ENCODE measurements around the gene C6.

The C6 gene

DNA sequence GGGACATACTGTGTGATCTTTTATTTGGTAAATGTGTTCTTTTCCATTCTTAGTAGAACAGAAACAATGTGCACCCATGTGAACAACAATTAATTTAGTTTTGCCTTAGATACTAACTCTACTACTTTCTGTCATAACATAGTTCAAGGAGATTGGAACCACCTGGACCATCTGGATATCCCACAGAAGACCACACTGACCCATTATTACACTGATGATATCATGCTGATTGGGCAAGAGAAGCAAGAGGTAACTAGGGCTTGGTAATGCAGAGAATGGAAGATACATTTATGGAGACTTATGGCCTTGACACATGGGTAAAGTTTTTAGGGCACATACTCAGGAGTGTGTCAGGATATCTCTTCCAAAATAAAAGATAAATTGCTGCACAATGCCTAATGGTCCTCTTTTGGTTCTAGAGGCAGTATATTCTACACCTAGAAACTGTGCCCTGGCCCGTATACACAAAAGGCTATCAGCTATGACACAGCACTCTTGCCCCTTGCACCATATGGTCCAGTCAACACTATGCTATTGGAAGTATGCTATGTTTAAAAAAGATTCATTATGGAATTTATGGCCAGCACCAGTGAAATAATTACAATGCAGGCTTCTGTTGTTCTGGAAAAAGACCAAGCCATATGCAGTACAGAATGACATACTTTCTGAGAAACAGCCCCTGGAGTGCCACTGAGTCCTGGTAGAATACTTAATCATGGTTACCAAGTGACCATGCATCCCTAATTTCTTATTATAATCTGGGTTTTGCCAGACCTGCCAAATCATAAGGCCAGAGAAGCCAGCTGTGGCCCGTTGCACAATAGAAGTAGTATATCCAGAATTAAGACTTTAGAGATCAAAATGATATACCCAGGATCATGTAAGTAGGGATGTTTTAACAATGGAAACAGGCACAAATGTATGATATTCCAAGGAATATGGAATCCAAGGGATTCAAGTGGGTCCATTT lies 100.6 kb downstream of the C6 start:
- no peak for DNase-seq
- Histone ChIP-seq H3K4me3 (ENCODE audit: low read depth, low read length) (no peak overlapping the region), H3K27ac (no peak overlapping the region), H3K36me3 (no peaks in the 10 kb centered on the region), H3K27me3 (ENCODE audit: insufficient read depth, low read depth, severe bottlenecking) (no peaks in the 10 kb centered on the region), H3K9me3 (ENCODE audit: severe bottlenecking) (no peaks in the 10 kb centered on the region)
- TF ChIP-seq, protein P1, sequence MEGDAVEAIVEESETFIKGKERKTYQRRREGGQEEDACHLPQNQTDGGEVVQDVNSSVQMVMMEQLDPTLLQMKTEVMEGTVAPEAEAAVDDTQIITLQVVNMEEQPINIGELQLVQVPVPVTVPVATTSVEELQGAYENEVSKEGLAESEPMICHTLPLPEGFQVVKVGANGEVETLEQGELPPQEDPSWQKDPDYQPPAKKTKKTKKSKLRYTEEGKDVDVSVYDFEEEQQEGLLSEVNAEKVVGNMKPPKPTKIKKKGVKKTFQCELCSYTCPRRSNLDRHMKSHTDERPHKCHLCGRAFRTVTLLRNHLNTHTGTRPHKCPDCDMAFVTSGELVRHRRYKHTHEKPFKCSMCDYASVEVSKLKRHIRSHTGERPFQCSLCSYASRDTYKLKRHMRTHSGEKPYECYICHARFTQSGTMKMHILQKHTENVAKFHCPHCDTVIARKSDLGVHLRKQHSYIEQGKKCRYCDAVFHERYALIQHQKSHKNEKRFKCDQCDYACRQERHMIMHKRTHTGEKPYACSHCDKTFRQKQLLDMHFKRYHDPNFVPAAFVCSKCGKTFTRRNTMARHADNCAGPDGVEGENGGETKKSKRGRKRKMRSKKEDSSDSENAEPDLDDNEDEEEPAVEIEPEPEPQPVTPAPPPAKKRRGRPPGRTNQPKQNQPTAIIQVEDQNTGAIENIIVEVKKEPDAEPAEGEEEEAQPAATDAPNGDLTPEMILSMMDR (IDR thresholded peaks at IDR 0.05; ENCODE audit: low read depth, low read length): no peak

DNA sequence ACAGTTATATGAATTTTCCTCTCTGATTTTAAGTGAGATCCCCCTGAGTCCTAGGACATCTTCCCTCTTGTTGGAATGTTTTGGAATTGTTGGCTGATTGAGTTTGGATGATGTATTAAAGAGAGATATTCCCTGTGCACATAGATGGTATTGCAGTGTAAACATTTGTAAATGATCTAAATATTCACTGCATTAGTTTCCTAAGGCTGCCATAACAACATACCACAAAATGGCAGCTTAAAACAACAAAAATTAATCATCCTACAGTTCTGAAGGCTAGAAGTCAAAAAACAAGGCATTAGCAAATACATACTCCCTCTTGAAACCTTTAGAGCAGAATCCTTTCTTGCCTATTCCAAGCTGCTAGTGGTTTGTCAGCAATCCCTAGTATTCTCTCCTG lies 104.1 kb downstream of the C6 start:
- Histone ChIP-seq H3K27me3 (ENCODE audit: insufficient read depth, low read depth, severe bottlenecking) (no peaks in the 10 kb centered on the region), H3K4me3 (ENCODE audit: low read depth, low read length) (no peak overlapping the region), H3K36me3 (no peaks in the 10 kb centered on the region), H3K27ac (no peak overlapping the region), H3K9me3 (ENCODE audit: severe bottlenecking) (no peaks in the 10 kb centered on the region)
- no peak for DNase-seq
- TF ChIP-seq, protein P1 (IDR thresholded peaks at IDR 0.05; ENCODE audit: low read depth, low read length): no peak

DNA sequence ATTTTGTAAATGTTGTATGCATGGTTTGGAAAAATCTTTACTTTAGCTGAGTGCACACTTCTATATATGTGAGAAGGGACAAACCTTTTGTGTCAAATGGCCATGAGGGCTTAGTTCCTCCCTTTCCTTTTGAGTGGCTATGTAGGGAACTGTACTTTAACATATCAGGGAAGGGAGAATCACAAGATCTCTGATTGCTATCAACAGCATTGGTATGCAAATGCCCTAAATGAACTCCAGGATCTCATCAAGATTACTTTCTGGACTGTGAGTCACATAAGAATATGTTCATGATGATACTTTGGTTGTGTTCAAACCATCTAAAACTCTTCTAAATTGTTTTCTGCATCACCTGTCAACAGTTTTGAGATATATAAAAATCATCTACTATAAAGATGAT lies 111.0 kb downstream of the C6 start:
- no peaks in the 10 kb centered on the region for H3K9me3 ChIP-seq (ENCODE audit: severe bottlenecking)
- no peak overlapping the region for H3K27ac ChIP-seq
- no peaks in the 10 kb centered on the region for H3K36me3 ChIP-seq
- DNase-seq: no peak
- H3K27me3 ChIP-seq (ENCODE audit: insufficient read depth, low read depth, severe bottlenecking): no peaks in the 10 kb centered on the region
- TF ChIP-seq, protein P1 (IDR thresholded peaks at IDR 0.05; ENCODE audit: low read depth, low read length): no peak
- H3K4me3 ChIP-seq (ENCODE audit: low read depth, low read length): no peak overlapping the region

DNA sequence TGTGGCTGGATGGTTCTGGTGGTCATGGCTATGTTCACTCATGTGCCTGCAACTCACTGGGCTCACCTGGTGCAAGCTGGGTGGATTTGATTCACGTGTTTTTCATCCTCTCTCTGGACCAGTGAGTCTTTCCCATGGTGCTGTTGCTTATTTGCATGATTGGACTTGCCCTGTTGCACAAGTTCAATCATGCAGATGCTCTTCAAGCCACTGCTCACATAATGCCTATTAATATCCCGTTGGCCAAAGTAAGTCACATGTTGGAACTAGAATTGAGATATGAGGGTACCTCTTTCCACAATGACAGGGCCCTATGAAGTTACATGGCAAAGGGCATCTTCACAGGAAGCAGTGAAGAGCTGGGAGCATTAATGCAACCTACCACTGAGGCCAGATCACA lies 115.7 kb downstream of the C6 start:
- Histone ChIP-seq H3K36me3 (no peaks in the 10 kb centered on the region), H3K4me3 (ENCODE audit: low read depth, low read length) (no peak overlapping the region), H3K9me3 (ENCODE audit: severe bottlenecking) (no peaks in the 10 kb centered on the region), H3K27me3 (ENCODE audit: insufficient read depth, low read depth, severe bottlenecking) (no peaks in the 10 kb centered on the region), H3K27ac (no peak overlapping the region)
- no peak for DNase-seq
- TF ChIP-seq, protein P1 (IDR thresholded peaks at IDR 0.05; ENCODE audit: low read depth, low read length): no peak

DNA sequence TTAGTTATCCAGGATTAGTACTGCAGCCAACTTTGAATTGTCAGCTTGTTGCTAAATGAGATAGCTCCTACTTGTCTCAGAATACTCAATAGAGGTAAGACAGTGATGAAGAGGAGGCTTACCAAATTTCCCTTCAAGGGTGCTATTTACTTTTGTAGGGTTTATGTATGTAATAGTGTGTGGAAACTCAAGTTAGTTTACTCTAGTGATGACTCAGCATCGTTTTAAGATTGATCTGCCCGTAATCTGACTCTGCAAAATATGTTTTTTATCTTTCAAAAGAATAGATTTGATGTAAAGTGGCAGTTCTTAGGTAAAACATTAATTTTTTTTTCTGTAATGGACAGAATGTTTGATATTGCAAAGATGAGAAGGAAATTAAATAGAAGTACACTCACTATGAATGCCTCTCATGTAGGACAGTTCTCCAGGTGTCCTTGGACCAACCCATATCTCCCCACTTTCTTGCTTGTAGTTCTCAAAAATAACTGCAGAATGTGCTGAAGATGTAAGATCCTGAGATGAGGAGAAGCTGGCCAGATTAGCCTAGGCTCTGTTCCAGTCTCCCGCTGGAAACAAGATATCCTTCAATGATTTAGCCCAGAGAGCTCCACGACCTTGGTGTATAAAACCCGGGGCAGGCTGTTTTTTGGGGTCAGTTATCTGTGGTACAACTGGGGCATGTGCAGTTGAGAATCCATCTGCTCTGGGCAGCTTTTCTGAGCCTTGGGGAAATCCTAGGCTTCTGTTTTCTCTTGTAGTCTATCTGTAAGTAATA lies 117.8 kb downstream of the C6 start:
- Histone ChIP-seq H3K4me3 (ENCODE audit: low read depth, low read length) (no peak overlapping the region), H3K27ac (no peak overlapping the region), H3K27me3 (ENCODE audit: insufficient read depth, low read depth, severe bottlenecking) (no peaks in the 10 kb centered on the region), H3K9me3 (ENCODE audit: severe bottlenecking) (no peaks in the 10 kb centered on the region), H3K36me3 (no peaks in the 10 kb centered on the region)
- TF ChIP-seq, protein P1 (IDR thresholded peaks at IDR 0.05; ENCODE audit: low read depth, low read length): no peak
- DNase-seq: no peak

Data from WERI-Rb-1 (cell line).